ENCODE measurements around the gene CNMD. TPM values are rescaled to one million over a fixed set of nuclear protein-coding genes. Genes with fewer than 3 reads are reported as not detected.

The CNMD gene
- total RNA-seq, 1 experiment from 2014 or later: not detected

- H3K36me3 Mint-ChIP-seq (ENCODE audit: insufficient read depth, unreplicated experiment): no peaks in the 10 kb centered on the region
- no peaks in the 10 kb centered on the region for H3K9me3 Mint-ChIP-seq (ENCODE audit: low read depth, unreplicated experiment)
- intact Hi-C loops (cut with micrococcal nuclease; ENCODE audit: unreplicated experiment): no loop called here
- no peak overlapping the region for H3K4me3 Mint-ChIP-seq (ENCODE audit: low read depth, unreplicated experiment)
- TF ChIP-seq CTCF (IDR thresholded peaks at IDR 0.05; ENCODE audit: unreplicated experiment): no peak
- no peaks in the 10 kb centered on the region for H3K4me1 Mint-ChIP-seq (ENCODE audit: low read depth, unreplicated experiment)
- H3K27me3 Mint-ChIP-seq (ENCODE audit: unreplicated experiment): peaks cover 60% of the 10 kb centered on the region
- DNase-seq: no peak
- BruUV-seq (replicated peaks): no TSS peak
- no peak overlapping the region for H3K27ac Mint-ChIP-seq (ENCODE audit: unreplicated experiment)
- CTCF ChIA-PET: no interaction called here
Observed at GRCh38 chr13:52775511-52775910, 35.9 kb upstream of the CNMD start.

DNA sequence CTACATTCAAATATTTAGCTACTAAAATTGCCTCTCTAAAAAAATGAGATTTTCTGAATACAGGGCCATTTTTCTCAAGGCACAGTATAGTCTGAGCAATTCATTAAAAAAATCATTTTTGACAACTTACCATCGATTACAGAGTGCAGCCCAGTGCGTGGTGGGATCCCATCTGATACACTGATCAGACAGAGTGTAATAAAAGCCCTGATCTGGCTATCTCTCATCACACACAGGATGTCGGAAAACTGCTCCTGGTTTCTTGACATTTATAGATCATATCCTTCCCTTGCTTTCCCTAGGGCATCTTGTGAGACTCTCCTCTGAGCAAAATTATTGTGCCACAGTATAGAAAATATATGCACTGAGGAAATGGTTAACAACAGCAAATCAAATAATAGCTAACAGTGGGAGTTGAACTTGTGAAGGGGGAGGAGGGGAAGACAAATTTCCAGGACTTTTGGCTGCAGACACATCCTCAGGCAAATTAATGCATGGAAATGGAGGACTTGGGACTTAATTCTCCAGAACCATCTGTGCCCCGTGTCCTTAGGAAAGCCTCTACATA lies 28.4 kb upstream of the CNMD start:
- no peak overlapping the region for H3K27ac Mint-ChIP-seq (ENCODE audit: unreplicated experiment)
- no peaks in the 10 kb centered on the region for H3K9me3 Mint-ChIP-seq (ENCODE audit: low read depth, unreplicated experiment)
- intact Hi-C loops (cut with micrococcal nuclease; ENCODE audit: unreplicated experiment): no loop called here
- peaks cover 68% of the 10 kb centered on the region for H3K27me3 Mint-ChIP-seq (ENCODE audit: unreplicated experiment)
- H3K4me1 Mint-ChIP-seq (ENCODE audit: low read depth, unreplicated experiment): no peaks in the 10 kb centered on the region
- DNase-seq: no peak
- TF ChIP-seq CTCF (IDR thresholded peaks at IDR 0.05; ENCODE audit: unreplicated experiment): no peak
- H3K4me3 Mint-ChIP-seq (ENCODE audit: low read depth, unreplicated experiment): no peak overlapping the region
- H3K36me3 Mint-ChIP-seq (ENCODE audit: insufficient read depth, unreplicated experiment): no peaks in the 10 kb centered on the region
- BruUV-seq (replicated peaks): no TSS peak
- CTCF ChIA-PET: interaction anchor here (1.4 kb wide), 1 partner anchor 23 kb away, joined by 3 read pairs; no protein-coding TSS in a partner anchor

DNA sequence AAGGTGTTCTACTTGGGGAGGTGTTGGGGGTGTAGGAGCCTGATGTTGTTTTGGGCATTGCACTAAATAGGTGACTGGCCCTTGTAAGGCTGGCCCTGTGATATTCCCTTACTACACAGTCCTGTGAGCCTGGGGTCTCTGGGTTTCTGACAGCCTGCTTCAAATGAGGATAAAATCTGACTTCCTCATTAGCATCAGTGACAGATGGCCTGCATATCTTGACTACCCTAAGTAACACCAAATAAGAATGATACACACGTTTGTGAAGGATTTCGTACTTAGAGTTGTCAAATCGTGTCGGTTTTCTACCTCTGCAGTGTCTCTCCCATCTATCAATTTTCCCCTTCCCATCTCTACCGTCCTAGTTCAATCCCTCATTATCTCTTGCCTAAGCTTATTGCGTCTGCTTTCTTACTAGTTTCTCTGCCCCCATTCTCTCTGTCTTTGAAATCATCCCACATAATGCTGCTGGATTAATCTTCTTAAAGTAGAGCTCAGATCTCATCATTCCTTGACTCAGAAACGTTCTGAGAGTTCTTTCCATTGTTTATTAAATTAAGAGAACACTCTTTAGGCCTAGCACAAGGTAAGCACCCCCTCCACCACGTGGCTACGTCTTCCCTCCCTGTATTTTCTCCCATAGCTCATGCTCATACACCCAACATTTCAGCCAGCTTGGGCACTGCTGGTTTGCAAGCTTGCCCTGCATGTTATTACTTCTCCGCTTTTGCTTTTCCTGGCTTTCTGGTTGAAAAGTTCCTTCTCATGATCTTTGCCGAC lies 26.2 kb upstream of the CNMD start:
- Mint-ChIP-seq H3K27ac (ENCODE audit: unreplicated experiment) (no peak overlapping the region), H3K27me3 (ENCODE audit: unreplicated experiment) (peaks cover 46% of the 10 kb centered on the region), H3K9me3 (ENCODE audit: low read depth, unreplicated experiment) (peaks cover 2% of the 10 kb centered on the region), H3K4me1 (ENCODE audit: low read depth, unreplicated experiment) (no peaks in the 10 kb centered on the region), H3K4me3 (ENCODE audit: low read depth, unreplicated experiment) (no peak overlapping the region), H3K36me3 (ENCODE audit: insufficient read depth, unreplicated experiment) (no peaks in the 10 kb centered on the region)
- no peak for DNase-seq
- intact Hi-C loops (cut with micrococcal nuclease; ENCODE audit: unreplicated experiment): no loop called here
- no TSS peak for BruUV-seq (replicated peaks)
- CTCF ChIA-PET: no interaction called here
- TF ChIP-seq CTCF (IDR thresholded peaks at IDR 0.05; ENCODE audit: unreplicated experiment): no peak

DNA sequence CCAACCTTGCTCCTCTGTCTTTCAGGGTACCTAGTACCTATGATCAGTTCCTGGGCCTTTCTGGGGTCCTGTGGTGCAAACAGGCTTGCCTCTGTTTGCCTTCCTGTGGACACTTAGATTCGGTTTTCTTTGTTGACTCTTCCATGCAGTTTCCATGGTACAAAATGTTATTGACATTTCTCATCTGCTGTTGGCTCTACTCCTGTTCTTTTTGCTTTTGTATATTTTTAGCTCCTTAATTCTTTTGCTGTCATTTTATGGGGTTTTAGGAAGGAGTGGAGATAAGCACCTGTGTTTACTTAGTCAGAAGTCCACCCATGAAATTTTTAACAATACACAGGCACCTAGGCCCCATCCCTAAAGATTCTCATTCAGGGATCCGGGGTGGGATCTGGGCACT lies 20.5 kb upstream of the CNMD start:
- CTCF ChIA-PET: no interaction called here
- BruUV-seq (replicated peaks): no TSS peak
- H3K4me3 Mint-ChIP-seq (ENCODE audit: low read depth, unreplicated experiment): no peak overlapping the region
- intact Hi-C loops (cut with micrococcal nuclease; ENCODE audit: unreplicated experiment): no loop called here
- TF ChIP-seq CTCF (IDR thresholded peaks at IDR 0.05; ENCODE audit: unreplicated experiment): no peak
- no peaks in the 10 kb centered on the region for H3K36me3 Mint-ChIP-seq (ENCODE audit: insufficient read depth, unreplicated experiment)
- no peak overlapping the region for H3K27ac Mint-ChIP-seq (ENCODE audit: unreplicated experiment)
- H3K27me3 Mint-ChIP-seq (ENCODE audit: unreplicated experiment): peaks cover 19% of the 10 kb centered on the region
- H3K9me3 Mint-ChIP-seq (ENCODE audit: low read depth, unreplicated experiment): peaks cover 2% of the 10 kb centered on the region
- H3K4me1 Mint-ChIP-seq (ENCODE audit: low read depth, unreplicated experiment): no peaks in the 10 kb centered on the region
- no peak for DNase-seq

All from Calu3 (cell line).